GM21526 (cell line): Measurements from ENCODE around the gene MME.
"Not testable (repeated sequence)": the region's sequence is repeated elsewhere in the genome, so short reads cannot be mapped to it uniquely, and the experiment has no call there.

Source experiments
- ATAC-seq: cut with Tn5 transposase; IDR thresholded peaks from one replicate; pipeline ENCODE4 v1.9.1; 2021; ENCODE audit warnings: moderate library complexity; ENCODE audit not compliant: unreplicated experiment, low FRiP score

Gene MME

GRCh38 chr3:155188031-155188430 is 107.9 kb downstream of the MME start:
- no peak for ATAC-seq

DNA sequence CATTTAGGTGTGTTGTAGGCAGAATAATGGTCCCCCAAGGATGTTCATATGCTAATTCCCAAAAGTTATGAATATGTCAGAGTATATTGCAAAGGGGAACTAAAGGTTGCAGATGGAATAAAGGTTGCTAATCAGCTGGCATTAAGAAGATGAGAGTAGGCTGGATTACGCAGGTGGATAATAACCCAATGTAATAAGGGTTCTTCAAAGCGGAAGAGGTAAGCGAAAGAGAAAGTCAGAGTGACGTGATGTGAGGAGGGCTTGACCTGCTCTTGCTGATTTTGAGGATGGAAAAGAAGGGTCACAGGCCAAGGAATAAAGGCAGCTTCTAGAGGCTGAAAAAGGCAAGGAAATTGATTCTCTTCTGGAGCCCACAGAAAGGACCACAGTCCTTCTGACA is 109.4 kb downstream of the MME start:
- ATAC-seq: no peak

- ATAC-seq: no peak
These were observed 110.6 kb downstream of the MME start for GRCh38 chr3:155190691-155191090.

GRCh38 chr3:155192957-155193746 is 113.0 kb downstream of the MME start:
- ATAC-seq: no peak

DNA sequence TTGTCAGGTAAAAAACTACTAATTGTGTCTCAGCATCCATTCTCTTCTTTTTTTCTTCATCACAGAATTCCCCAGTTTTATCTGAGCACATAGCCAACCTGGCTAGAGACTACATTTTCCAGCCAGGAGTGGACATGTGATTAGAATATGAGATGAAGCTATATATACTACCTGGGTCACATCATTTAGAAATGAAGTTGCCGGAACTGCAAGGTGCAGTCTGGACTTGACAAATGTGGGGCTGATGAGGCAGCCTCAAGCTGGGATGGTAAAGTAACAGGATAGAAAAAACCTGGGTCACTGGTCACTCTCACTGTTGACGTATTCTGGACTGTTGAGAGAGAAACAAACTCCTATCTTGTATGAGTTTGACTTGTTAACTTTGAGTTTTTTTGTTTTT is 113.7 kb downstream of the MME start:
- no peak for ATAC-seq

DNA sequence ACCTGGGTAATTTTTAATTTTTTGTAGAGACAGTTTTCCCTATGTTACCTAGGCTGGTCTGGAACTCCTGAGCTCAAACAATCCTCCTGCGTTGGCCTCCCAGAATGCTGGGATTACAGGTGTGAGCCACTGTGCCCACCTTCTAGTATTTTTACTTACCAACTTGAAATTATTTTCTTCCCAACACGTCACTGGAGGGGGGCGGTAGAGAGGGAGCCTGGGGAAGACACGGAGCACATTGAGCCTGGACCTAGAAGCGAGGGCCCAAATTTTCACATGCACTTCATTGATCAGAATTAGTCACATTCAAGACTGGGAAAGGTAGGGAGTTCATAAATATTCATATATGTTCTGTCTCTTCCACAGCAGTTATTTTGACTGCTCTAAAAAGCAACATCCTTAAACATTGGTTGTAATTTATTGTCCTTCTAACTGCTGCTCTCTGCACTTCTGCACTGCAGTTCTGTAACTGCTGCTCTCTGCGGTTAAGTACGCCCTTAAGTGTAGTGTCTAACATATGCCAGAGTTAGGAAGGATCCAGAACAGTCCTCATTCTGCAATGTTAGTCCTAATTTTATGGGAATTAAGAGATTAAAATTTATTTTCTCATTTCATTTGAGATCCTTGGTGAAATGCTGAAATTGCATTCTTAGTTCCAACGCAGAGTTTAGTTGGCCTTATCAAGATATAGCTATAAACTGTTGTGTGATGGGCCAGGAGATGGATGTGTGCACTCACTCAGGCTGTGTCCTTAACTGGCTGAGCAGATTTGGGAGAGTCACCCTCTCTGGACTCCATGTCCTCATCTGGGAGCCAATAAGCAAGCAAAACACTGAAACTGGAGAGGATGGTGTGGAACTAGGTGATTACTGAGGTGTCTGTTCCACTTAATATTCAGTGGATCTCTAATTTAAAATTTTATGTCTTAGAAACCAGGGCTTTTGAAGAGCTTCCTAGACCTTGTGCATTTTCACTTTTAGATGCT is 115.1 kb downstream of the MME start:
- no peak for ATAC-seq

DNA sequence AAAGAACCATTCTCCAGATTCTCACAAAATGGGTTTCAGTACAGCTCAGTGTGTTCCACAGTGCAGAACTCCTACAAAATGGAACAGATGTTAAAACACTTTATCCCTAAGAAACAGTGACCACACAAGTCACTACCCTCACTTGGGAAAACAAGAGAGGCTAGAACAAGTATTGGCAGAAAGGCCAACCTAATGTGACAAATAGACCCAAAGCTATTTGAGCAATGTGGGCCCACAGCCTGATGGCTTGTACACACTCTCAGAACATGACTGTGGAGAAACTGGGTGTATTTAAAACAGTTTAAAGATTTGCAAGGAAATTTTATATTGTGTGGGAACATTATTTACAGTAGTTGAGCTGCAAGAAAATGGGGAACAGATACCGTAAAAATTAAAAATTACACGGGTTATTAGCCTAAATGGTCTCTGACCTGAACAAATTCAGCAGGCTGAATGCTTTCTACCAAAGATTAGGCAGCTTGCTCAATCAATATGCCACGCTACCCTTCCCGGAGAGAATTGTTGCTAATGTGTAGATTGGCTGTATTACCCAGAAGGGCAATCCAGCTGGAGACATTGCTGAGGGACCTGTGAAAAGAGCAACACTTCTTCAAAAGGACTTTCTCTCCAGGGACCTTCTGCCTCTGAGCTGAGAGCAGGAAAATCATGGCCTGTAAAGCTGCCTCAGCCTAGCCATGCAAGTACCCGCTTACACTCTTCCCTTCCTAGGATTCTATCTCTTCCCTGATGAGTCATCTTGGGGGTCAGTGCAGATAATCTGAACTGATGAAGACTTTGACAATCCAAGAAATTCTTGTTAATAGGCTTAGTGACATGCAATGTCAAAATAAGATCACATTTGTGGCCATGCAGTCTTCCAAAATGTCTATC is 116.3 kb downstream of the MME start:
- no peak for ATAC-seq

- no peak for ATAC-seq
These were observed 117.7 kb downstream of the MME start for GRCh38 chr3:155197786-155198185.

- no peak for ATAC-seq
These were observed 122.5 kb downstream of the MME start for GRCh38 chr3:155202626-155203025.

DNA sequence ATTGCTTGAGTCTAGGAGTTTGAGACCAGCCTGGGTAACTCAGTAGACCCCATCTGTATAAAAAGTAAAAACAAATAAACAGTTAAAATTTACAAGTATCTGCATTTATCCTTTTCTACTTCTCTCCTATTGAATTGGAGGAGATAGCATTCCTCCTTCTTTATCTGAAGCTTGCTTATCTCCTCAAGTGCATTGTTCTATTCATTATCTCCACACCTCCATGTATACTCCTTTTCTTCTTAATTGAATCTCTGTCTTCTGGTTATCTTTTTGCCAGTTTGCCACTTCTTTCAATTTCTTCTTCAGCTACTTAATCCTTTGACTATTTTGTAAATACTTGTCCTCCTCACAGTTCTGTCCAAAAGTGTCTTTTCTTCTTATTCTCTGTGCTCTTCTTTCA is 124.7 kb downstream of the MME start:
- ATAC-seq: no peak

- ATAC-seq: no peak
These were observed 128.2 kb downstream of the MME start for GRCh38 chr3:155208183-155208800.

GRCh38 chr3:155210736-155211135 is 130.6 kb downstream of the MME start:
- ATAC-seq: no peak

DNA sequence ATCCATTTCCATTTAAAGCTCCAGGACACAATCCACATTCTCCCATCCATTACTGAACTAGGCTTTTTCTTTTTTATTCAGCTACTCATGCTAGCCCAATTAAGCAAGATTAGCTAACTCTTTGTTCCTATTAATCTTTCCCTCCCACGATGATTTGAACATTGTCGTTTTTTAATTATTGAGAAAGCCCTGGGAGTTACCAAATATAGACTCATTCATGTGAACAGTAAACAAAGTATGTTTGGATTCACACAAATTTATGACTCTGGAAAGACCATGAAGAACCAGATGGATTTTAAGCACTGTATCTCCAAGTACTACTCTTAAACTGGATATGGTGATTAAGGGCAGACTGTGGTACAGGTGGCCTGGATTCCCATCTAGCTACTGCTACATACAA is 131.1 kb downstream of the MME start:
- ATAC-seq: no peak

- no peak for ATAC-seq
These were observed 131.8 kb downstream of the MME start for GRCh38 chr3:155211940-155212339.

GRCh38 chr3:155216007-155216406 is 135.9 kb downstream of the MME start:
- not testable (repeated sequence) for ATAC-seq

- ATAC-seq: no peak
These were observed 137.5 kb downstream of the MME start for GRCh38 chr3:155217591-155217990.

- no peak for ATAC-seq
These were observed 138.3 kb downstream of the MME start for GRCh38 chr3:155218462-155218861.

- no peak for ATAC-seq
These were observed 139.0 kb downstream of the MME start for GRCh38 chr3:155219106-155219505.

DNA sequence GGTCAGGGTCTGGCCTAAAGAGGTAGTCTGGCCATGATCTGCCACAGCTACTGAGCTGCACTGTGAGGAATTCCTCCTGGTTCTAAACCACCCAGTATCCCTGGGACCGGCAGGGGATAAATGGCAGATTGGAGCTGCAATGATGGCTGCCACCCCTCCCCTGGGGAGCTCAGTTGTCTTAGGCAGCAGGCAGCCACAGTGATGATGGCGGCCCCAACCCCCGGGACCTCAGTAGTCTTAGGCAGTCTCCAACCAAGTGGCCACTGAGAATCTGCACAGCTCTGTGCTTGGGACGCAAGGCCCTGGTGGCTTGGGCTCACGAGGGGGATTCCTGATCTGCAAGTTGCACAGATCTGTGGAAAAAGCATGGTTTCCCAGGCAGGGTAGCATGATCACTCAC is 145.3 kb downstream of the MME start:
- no peak for ATAC-seq

GRCh38 chr3:155227141-155227540 is 147.0 kb downstream of the MME start:
- ATAC-seq: no peak
